Stimulated activated CD8-positive, alpha-beta memory T cell treated with anti-CD3 and anti-CD28 coated beads, Interleukin-4, amount 100 ng/mL, for 4 hours (primary cell): ENCODE measurements around the gene RNU11.
"Not testable (repeated sequence)": the region's sequence is repeated elsewhere in the genome, so short reads cannot be mapped to it uniquely, and the experiment has no call there.

Experiments used
- DNase-seq, 2 donors: peaks; one replicate each; pipeline ENCODE4 v3.0.0-alpha.2; 2020; ENCODE audit warnings: low read depth in 2 of 2, low spot score in 1 of 2

Gene RNU11

GRCh38 chr1:28663871-28664470, 15.6 kb downstream of the RNU11 start:
- no peak for DNase-seq

GRCh38 chr1:28666806-28667205, 18.4 kb downstream of the RNU11 start:
- no peak for DNase-seq

GRCh38 chr1:28668191-28668955, 20.0 kb downstream of the RNU11 start, which contains the start of gene GMEB1:
TSS of gene GMEB1 (plus strand) at chr1:28668784. CDS start at chr1:28683613, 14,829 bp downstream.
- DNase-seq = peak; percentile 72 to 73

DNA sequence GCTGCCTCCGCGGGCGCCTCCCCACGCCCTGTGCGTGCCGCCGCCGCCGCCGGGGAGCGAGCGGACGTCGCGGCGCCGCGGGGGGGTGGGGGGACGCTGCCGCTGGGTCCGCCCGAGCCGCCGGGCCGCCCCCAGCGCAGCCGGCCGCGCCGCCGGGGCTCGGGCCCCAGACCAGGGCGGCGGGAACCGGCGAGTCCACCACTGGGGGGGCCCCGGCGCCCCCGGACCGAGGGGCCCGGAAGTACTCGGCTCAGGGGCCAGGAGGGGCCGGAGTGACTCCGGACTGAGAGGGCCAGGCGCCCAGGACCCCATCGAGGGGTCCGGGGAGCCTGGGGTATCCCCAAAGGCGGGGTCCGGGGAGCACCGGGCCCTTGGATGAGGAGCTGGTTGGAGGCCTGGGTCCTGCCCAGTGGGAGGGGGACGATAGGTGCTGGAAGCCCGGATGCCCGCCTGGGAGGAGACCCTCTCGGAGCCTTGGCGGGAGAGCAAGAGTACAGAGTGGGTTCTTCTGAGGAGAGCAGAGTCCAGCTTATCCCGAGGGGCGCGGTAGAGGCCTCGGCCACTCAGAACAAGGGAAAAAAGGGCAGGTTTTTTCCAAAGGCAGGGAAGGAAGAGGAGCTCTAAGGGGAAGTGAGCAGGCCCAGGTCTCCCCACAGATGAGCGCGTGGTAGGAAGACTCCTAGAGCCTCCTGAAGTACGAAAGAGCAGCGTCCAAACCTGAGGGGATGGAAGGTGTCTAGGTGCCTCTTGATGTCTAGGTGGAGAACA, 20.7 kb downstream of the RNU11 start:
- peak in 1 of 2 donors; percentile 9 for DNase-seq

DNA sequence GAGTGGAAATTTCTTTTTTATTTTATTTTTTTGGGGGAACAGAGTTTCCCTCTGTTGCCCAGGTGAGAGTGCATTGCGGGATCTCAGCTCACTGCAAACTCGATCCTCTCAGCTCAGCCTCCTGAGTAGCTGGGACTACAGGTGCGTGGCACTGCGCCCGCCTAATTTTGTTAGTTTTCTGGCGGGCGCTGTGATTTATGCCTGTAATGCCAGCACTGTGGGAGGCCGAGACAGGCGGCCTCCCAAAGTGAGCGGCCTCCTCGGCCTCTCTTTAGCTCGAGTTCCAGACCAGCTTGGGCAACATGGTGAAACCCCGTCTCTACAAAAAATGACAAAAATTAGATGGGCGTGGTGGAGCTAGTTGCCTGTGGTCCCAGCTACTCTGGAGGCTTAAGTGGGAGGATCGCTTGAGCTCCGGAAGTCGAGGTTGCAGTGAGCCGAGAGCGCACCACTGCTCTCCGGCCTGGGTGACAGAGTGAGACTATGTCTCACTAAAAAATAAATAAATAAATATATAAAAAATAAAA, 22.9 kb downstream of the RNU11 start:
- no peak for DNase-seq

- DNase-seq = not testable (repeated sequence)
Observed at GRCh38 chr1:28672971-28673370, 24.6 kb downstream of the RNU11 start.

GRCh38 chr1:28675924-28676257, 27.5 kb downstream of the RNU11 start:
- no peak for DNase-seq

GRCh38 chr1:28680151-28680550, 31.8 kb downstream of the RNU11 start:
- DNase-seq = no peak

- DNase-seq = no peak
Observed at GRCh38 chr1:28682840-28683239, 34.4 kb downstream of the RNU11 start.

GRCh38 chr1:28684937-28685336, 36.5 kb downstream of the RNU11 start:
- no peak for DNase-seq

- not testable (repeated sequence) for DNase-seq
Observed at GRCh38 chr1:28691627-28692026, 43.2 kb downstream of the RNU11 start.
